Mesothelial cell of epicardium (in vitro differentiated cells): ENCODE results near the gene HHATL. TPM values are rescaled to one million over a fixed set of nuclear protein-coding genes. Genes with fewer than 3 reads are reported as not detected.

ENCODE experiments used
- DNase-seq, 2 experiments: peaks; one replicate each; pipeline ENCODE4 v3.0.0; 2021; ENCODE audit warnings: low spot score in 2 of 2; ENCODE audit not compliant: unreplicated experiment in 2 of 2
- H3K27ac Mint-ChIP-seq: 2 replicates; pipeline ENCODE4 v1.8.0; 2021; ENCODE audit warnings: mixed read lengths
- H3K27me3 Mint-ChIP-seq: 2 replicates; pipeline ENCODE4 v1.8.0; 2021; ENCODE audit warnings: low read depth, mixed read lengths
- H3K36me3 Mint-ChIP-seq: 2 replicates; pipeline ENCODE4 v1.8.0; 2021; ENCODE audit warnings: mixed read lengths
- H3K4me1 Mint-ChIP-seq: 2 replicates; pipeline ENCODE4 v1.8.0; 2021; ENCODE audit warnings: mixed read lengths
- H3K4me3 Mint-ChIP-seq: 2 replicates; pipeline ENCODE4 v1.8.0; 2021; ENCODE audit warnings: mild to moderate bottlenecking, moderate library complexity, mixed read lengths
- H3K9me3 Mint-ChIP-seq: 2 replicates; pipeline ENCODE4 v1.8.0; 2021; ENCODE audit warnings: mixed read lengths
- CTCF ChIP-seq: fragments of 200-600 bp; sonication (generic); IDR thresholded peaks from one replicate; pipeline ENCODE4 v1.5.0; 2021; ENCODE audit warnings: antibody characterized with exemption; ENCODE audit not compliant: unreplicated experiment
- total RNA-seq: library from RNA; stranded (reverse); gene quantifications from 3 replicates; pipeline ENCODE4 v1.2.1, GENCODE V29; 2021

HHATL gene
- total RNA-seq, 1 donor from 2014 or later, result not detected

DNA sequence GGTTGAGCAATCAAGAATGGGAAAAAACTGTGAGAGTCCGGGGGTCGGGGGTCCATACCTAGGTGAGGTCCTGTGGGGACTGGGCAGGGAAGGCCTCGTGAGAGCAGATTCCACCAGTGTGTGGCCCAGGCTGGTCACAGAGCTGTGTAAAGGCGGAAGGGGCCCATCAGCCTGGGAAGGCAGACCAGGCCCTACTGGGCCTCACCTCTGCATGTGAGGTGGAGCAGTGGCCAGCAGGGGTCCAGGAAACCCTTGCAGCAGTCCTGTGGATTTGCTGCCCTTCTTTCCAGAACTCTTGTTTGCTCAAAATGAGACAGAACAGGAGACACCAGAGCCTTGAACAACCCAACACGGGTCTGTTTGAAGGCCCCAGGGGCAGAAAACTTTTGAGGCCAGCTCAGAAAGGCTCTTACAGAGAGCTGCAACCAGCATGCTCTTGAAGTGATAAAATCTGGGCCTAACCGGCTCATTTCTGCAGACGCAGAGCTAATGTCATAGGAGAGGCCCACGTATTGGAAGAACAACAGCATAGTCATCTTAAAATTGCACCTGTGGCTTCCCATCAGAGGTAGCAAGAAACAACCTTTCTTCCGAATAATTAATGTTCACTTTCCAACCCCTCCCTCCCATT, 30.3 kb upstream of the HHATL start:
- peak in 1 of 2 experiments; percentile 19 for DNase-seq
- H3K27ac Mint-ChIP-seq, result no peak overlapping the region
- TF ChIP-seq CTCF, result no peak
- no peaks in the 10 kb centered on the region for H3K9me3 Mint-ChIP-seq
- peaks cover 1% of the 10 kb centered on the region for H3K27me3 Mint-ChIP-seq
- H3K4me1 Mint-ChIP-seq, result no peaks in the 10 kb centered on the region
- no peak overlapping the region for H3K4me3 Mint-ChIP-seq
- H3K36me3 Mint-ChIP-seq, result no peaks in the 10 kb centered on the region

GRCh38 chr3:42732196-42732828, 29.7 kb upstream of the HHATL start:
- TF ChIP-seq CTCF, result no peak
- H3K9me3 Mint-ChIP-seq, result no peaks in the 10 kb centered on the region
- peak in 1 of 2 experiments; percentile 25 for DNase-seq
- no peaks in the 10 kb centered on the region for H3K4me1 Mint-ChIP-seq
- no peak overlapping the region for H3K27ac Mint-ChIP-seq
- H3K4me3 Mint-ChIP-seq, result no peak overlapping the region
- peaks cover 1% of the 10 kb centered on the region for H3K27me3 Mint-ChIP-seq
- H3K36me3 Mint-ChIP-seq, result no peaks in the 10 kb centered on the region

- Mint-ChIP-seq H3K4me3 (no peak overlapping the region), H3K4me1 (no peaks in the 10 kb centered on the region), H3K9me3 (no peaks in the 10 kb centered on the region), H3K36me3 (no peaks in the 10 kb centered on the region), H3K27me3 (peaks cover 1% of the 10 kb centered on the region), H3K27ac (no peak overlapping the region)
- DNase-seq, result peak in 1 of 2 experiments; percentile 13
- TF ChIP-seq CTCF, result no peak
Measured at GRCh38 chr3:42731476-42732195, 29.0 kb upstream of the HHATL start.

DNA sequence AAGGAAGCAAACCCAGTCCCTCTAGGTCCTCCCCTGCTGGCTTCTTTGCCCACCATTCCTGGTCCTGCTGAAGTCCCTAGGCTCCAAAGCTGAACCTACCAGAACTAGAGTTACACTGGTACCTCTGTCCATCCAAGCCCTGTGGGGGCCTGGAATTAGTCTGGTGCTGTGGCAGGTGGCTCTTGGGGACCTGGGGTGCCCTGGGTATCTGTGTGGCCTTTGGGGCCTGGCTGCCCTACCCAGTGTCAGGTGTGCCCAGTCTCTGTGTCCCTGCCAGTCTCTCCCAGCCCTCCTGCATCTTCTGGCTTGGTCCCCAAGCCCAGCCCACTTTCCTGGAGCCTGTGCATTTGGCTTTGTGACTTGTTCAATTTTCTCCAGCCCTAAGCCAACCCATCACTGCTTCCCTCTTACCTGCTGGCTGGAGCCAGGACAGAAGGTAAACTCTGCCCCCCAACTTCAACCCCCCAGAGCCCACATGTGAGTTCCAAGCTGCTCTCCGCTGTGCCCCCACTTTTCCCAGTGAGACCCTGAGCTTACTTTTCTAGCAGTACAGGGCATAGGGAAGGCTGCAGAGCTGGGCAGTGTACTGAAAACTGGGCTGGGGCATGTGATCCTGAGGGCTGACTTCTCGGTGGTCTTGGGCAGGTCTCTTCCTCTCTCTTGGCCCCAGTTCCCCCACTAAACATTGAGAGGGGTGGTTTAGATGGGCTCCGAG, 28.3 kb upstream of the HHATL start:
- H3K4me3 Mint-ChIP-seq, result no peak overlapping the region
- DNase-seq, result peak in 1 of 2 experiments; percentile 27
- no peaks in the 10 kb centered on the region for H3K4me1 Mint-ChIP-seq
- no peaks in the 10 kb centered on the region for H3K36me3 Mint-ChIP-seq
- H3K27me3 Mint-ChIP-seq, result peaks cover 1% of the 10 kb centered on the region
- TF ChIP-seq CTCF, result no peak
- no peak overlapping the region for H3K27ac Mint-ChIP-seq
- H3K9me3 Mint-ChIP-seq, result no peaks in the 10 kb centered on the region

GRCh38 chr3:42730294-42730693, 27.7 kb upstream of the HHATL start:
- no peaks in the 10 kb centered on the region for H3K4me1 Mint-ChIP-seq
- peaks cover 1% of the 10 kb centered on the region for H3K27me3 Mint-ChIP-seq
- H3K4me3 Mint-ChIP-seq, result no peak overlapping the region
- no peak overlapping the region for H3K27ac Mint-ChIP-seq
- no peaks in the 10 kb centered on the region for H3K36me3 Mint-ChIP-seq
- DNase-seq, result peak in 1 of 2 experiments; percentile 19
- no peak for TF ChIP-seq CTCF
- no peaks in the 10 kb centered on the region for H3K9me3 Mint-ChIP-seq
